MV-4-11 (cell line): ENCODE data around the gene TBX20.
"Not testable (repeated sequence)": the region's sequence is repeated elsewhere in the genome, so short reads cannot be mapped to it uniquely, and the experiment has no call there.

Source experiments
- DNase-seq: peaks from one replicate; lab custom pipeline; 2025; lab: John Stamatoyannopoulos, UW

Gene TBX20

DNA sequence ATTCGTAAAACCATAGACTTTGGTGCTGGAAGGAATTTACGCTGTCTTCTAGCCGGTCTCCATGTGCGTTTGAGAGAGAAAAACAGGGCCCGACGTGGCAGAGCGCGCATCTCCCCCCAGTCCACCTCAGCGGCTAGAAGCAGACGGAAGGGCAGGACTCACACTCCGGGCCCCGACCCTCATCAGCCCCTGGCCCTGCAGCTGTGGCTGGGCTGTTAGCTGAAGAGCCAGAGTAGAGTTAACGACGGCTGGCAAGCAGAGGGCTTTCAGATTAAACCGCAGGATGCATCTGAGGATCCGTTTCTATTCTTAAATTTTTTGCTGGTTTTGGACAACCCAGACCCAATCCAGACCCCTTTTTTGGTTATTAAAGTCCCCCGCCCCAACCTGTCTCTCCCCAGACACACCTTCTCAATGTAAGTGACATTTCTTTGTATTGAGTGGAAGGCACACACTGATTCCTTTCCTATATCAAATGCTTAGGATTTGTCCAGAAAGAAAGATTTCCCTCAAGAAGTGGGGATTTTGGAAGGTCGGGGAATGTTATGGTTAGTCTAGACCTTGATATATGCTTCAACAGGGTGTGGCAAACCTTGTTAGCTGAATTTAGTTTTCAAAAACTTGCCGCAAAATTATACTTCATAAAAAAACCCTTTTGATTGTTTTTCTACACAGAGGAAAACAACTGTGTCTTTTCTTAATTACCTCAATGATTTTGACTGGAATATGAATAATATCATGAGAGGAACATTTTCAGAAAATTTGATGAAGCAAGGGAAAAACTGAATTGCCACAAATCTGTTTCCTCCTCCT is 1.7 kb upstream of the TBX20 start:
- DNase-seq = no peak

GRCh38 chr7:35254496-35255442 is 869 bp upstream of the TBX20 start:
- DNase-seq = no peak

GRCh38 chr7:35253460-35253709 is 515 bp downstream of the TBX20 start:
- peak; percentile 17 for DNase-seq

GRCh38 chr7:35252612-35253459 is 1.1 kb downstream of the TBX20 start:
- no peak for DNase-seq

DNA sequence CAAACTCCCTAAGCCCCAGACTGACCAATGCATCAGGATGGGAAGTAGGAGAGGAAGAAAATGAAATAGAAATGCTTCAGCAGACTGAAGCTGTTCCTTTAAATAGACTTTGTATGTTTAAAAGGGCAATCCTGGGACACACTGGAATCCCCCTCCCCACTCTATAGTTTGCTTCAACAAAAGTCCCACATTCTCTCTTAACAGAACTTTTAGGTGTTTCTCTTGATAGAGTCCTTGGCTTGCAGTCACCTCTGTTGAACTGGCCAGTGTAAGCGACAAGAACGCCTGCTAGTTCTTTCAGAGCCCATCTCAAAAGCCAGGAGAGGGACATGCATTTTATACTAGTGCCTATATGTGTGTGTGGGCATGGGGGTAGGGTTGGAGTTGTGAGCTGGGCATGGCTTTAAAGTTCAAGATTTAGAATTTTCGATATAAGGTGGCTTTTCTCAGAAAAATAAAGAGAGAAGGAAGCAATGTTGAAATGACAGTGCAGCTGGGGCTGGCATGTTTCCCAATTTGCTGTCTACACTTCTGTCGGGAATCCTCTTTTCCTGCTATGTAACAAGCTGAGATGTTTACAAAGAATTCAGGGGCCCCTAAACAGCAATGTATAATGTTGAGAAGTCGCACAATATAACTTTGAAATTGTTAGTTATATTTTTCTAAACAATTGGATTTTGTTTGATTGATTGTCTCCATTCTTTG is 2.1 kb downstream of the TBX20 start:
- peak; percentile 84 for DNase-seq

DNA sequence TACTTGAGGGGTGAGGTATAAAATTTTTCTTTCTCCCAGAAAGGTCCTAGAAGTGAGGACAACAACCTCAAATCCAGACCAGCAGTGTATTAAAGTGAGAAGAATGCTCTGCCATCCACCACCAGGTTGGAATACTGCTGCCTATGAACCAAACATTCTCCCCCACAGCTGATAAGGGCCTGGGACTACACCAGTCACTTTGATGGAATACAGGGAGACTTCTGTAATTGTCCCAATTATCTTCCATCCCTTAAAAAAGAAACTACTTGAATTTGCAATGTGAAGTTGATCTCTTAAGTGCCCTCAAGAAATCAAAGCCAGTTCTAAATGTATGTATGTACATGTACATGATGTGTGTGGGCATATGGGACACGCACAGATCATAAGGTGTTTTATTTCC is 3.0 kb downstream of the TBX20 start:
- DNase-seq = no peak

DNA sequence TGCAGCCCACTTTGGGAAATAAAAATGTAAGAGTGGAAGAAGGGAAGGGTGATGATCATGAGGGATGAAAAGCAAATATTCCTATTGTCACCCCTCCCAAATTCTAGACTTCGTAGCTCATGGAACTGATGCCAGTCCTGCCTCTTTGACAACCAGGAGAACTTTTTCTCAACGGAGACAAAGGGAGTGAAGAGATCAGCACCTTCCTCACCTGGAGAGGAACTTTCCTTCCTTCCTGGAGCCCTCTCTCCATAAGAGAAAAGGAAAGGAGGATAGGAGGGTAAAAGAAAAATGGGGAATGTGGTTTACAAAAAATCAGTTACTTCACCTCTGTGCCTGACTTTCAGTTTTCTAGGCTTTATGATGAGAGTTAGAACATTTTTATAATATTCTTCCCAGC is 3.4 kb downstream of the TBX20 start:
- DNase-seq = no peak

DNA sequence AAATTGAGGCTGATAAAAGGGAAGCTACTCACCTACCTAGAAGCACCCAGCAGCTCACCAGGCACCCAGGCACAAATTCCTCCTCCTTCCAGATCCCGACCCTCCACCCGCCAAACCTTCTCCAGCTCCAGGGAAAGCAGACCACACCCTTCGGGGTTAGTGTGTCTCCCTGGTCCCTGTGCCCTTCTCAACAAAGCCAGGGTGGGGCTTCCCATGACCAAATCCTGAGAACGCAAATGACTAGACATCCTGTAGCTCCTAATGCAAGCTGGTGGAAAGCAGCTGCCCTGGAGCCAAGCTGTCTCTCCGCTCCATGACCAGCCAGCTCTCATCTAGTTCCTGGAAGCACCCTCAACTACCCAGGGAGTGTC is 4.4 kb downstream of the TBX20 start:
- no peak for DNase-seq

DNA sequence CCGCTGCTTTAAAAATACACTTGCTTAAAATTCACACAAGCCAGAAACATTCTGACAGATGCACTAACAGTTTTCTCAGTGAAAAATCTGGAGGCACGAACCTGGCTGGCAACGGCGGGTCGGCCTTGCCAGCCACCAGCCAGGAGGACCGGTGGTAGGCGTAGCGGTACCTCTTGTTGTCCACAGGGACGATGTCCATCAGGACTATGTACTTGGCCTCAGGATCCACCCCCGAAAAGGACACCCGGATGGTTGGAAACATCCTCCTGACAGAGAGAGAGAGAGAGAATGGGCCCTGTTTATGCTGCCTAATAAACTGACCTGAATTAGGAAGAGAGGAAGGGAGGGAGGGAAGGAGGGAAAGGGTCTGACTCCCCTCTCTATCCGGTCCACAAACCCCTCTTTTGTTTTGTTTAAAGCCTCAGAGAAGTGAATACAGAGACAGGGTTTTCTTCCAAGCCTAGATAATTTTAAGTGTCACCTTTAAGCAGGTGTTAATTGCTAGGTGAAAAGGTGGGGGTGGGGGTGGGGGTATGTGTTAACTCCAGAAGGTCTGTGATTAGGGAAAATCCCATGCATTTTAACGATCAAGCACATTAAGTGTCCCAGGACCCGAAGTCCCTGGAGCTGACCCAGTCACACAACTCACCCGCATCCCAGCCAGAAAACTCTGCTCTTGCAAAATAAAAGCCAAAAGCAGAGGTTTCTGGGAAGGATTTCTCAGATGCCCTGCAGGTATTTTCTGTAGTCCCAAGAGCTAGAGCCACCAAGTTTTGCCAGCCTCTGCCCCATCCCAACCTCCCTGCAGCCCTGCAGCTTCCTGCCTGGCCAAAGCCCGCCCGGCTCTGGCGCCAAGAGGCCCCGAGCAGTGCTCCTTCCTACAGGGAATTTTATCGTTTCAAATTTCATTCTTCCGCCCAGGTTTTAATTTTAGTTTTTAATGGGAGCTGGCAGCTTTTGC is 5.0 kb downstream of the TBX20 start:
- no peak for DNase-seq

DNA sequence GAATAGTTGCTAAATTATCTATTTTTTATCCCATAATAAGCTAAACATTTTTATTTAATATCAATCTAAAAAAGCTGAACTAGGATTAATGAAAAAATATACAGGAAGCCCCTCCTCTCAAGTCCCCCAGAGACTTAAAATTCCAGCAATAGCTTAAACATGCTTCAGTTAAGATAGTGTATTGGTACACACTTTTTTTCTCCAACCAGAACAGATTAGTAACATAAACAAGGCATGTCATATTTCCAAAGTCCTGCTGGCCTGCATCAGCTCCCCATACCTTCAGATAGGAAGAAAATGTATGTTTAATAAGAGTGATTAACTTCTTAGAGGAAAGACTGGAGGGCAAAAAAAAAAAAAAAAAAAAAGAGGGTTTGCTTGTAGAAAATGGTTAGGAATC is 7.1 kb downstream of the TBX20 start:
- no peak for DNase-seq

DNA sequence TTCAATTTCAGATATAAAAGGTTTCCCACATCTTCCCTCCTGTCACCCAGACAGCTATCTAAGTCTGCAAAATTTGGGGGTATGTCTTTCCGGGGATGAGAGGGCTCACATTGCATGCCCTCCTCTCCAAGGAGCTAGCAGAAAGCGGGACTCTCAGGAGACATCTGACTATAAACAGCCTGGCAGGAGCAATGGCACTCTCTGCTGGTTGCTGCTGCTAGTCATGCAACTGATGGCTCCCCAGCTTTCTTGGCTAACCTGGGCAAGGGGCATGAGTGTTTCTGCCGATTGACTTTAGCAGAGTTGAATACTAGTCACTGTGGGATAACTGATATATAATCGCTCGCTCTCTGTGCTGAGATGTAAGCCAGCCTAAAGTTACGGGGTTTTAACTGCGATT is 12.0 kb downstream of the TBX20 start:
- DNase-seq = no peak

DNA sequence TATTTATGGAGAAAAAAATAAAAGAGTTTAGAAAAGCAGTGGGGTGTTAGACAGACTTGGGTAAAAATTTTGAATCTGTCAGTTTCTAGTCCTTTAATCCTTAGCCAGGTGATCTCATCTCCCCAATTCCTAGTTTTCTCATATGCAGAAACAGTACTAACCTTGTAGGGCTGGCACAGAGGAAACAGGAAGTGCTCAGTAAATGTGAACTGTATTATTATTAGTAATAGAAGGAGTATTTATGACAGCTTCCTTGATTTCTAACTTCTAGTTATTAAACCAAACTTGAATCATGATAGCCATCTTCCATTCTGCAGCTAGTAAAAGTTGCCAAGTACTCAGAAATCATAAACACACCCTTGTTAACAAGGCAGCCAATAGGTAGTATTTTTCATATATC is 12.5 kb downstream of the TBX20 start:
- DNase-seq = no peak

GRCh38 chr7:35241008-35241407 is 12.9 kb downstream of the TBX20 start:
- DNase-seq = not testable (repeated sequence)

- DNase-seq = not testable (repeated sequence)
These were observed 15.4 kb downstream of the TBX20 start for GRCh38 chr7:35238456-35238855.

- no peak for DNase-seq
These were observed 20.9 kb downstream of the TBX20 start for GRCh38 chr7:35232994-35233393.

DNA sequence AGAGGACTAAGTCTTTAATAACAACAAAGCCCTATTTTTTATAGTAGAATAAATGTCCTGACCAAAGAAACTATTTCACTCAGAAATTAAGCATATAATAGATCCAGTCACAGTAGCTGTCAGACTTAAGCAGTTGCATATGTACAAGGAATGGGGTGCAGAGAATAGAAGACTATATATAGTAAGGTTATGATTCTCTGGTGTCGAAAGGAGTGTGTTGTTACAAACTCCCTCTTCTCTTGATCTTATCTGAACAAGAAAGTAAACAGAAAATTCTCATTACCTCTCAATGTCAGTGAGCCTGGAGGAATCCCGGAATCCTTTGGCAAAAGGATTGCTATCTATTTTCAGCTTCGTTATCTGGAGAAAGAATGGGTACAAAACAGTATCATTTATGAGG is 22.7 kb downstream of the TBX20 start:
- DNase-seq = not testable (repeated sequence)

DNA sequence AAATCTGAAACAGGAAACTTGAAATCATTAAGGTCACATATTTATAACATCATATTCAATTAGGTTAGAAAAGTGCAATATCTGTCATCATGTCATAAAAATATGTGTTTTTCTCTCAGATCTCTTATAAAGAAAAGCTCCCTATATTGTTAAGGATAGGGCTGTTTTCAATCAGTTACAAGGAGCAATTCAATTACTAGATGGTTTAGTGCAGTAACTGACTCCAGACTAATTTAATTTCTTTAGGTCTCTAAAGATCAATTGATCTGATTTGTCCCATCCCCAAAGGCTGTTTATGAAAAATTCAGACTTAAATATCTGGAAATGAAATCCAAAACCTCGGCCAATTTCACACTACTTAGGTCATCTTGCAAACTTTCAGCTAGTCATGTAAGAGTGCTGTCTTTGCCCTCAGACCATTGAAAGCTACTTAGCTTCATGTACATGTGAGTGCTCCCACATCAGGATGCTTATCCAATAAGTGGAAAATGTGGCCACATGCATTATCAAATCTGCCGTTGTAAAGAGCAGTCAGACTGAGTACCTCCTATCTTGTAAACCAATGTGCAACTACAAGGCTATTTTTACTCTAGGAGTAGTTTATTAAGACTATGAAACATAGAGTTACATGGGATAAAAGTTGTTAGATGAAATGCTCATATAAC is 24.7 kb downstream of the TBX20 start:
- DNase-seq = not testable (repeated sequence)

- not testable (repeated sequence) for DNase-seq
These were observed 25.3 kb downstream of the TBX20 start for GRCh38 chr7:35228496-35229051.

GRCh38 chr7:35227438-35227837 is 26.5 kb downstream of the TBX20 start:
- not testable (repeated sequence) for DNase-seq

- not testable (repeated sequence) for DNase-seq
These were observed 31.5 kb downstream of the TBX20 start for GRCh38 chr7:35222445-35222844.
